Smooth muscle cell of the brain vasculature (primary cell): Measurements from ENCODE around the gene CELSR2.

Experiments
- DNase-seq: peaks from one replicate; pipeline ENCODE4 v3.0.0-alpha.2; 2012; ENCODE audit warnings: low read depth, low spot score

CELSR2 gene

GRCh38 chr1:109228167-109228566 lies 21.2 kb upstream of the CELSR2 start:
- DNase-seq = no peak

- no peak for DNase-seq
Observed at GRCh38 chr1:109229531-109230127, 19.7 kb upstream of the CELSR2 start.

GRCh38 chr1:109231066-109231465 lies 18.3 kb upstream of the CELSR2 start:
- no peak for DNase-seq

- DNase-seq = no peak
Observed at GRCh38 chr1:109235137-109235536, 14.2 kb upstream of the CELSR2 start.

DNA sequence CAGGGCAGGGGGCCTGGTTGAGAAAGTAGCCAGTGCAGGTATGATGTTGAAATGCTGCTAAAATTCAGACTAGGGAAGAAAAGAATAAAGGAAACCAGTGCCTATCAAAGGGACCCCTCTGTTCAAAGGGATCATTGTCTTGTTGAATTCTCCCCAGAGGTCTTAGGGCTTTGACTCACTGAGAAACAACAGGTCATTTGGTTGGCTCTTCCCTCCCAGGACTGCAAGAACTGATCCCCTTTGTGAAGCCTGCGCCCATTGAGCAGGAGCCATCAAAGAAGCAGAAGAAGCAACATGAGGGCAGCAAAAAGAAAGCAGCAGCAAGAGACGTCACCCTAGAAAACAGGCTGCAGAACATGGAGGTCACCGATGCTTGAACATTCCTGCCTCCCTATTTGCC lies 11.8 kb upstream of the CELSR2 start:
- DNase-seq = no peak

DNA sequence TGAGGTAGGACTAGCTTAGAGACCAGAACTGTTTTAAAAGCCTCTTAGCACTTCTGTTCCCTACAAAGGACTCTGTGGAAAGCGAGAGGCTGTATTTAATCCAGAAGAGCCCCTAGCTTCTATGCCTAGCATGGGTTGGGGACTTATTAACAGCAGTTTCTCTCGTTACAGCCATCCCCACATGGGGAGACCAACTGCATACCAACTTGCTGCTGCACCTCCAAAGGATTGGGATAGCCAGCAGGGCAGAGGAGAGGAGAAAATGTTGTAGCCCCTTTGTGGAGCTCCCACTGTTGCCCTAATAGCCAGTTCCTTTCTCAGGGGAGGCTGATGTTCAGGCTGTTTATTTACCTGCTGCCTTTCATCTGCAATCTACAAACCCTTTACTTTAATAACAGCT lies 11.0 kb upstream of the CELSR2 start:
- DNase-seq = no peak

DNA sequence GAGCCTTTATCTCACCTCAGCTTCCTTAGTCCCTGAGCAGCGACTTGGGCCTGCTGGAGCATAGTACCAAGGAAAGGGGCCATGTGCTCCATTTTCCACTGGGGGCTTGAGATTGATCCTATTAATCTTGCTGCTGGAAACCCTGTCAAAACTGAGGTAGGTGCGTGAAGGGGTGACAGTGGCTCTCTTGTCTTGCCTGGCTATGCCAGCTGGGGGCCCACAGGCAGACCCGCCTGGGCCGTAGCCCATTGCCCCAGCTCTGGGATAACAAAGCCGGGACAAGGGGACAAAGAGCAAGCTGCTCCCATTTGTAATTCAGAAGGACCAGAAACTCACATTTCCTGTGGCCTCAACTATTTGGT lies 10.3 kb upstream of the CELSR2 start:
- DNase-seq = no peak

DNA sequence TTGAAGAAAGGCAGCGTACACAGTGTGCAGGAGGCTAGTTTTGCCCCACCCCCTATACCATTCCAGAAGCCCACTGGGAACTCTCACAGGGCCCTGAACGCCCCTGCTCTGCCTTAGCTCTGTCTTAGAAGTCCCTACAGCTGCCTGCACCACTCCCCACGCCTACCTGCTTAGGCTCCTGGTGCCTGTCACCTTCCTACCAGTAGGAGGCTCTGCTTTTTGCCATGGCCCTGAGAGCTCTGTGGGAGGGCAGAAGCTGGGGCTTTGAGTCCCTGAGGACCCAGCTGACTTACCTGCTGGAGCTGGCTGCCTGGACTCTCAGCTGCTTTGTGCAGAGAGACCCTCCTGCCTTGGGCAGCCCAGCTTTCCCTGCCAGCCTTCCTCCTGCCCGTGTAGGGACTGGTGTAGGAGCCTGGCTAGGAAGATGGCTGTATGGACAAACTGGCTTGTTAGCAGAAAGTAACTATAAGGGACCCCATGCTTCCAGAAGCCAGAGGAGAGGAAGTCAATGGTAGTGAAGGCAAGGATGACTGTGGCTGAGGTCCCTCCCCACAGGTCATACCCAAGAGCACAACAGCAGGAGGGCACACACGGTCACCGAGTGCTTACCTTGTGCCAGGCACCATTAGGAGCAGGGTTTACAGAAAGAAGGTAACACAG lies 9.8 kb upstream of the CELSR2 start:
- DNase-seq = no peak

DNA sequence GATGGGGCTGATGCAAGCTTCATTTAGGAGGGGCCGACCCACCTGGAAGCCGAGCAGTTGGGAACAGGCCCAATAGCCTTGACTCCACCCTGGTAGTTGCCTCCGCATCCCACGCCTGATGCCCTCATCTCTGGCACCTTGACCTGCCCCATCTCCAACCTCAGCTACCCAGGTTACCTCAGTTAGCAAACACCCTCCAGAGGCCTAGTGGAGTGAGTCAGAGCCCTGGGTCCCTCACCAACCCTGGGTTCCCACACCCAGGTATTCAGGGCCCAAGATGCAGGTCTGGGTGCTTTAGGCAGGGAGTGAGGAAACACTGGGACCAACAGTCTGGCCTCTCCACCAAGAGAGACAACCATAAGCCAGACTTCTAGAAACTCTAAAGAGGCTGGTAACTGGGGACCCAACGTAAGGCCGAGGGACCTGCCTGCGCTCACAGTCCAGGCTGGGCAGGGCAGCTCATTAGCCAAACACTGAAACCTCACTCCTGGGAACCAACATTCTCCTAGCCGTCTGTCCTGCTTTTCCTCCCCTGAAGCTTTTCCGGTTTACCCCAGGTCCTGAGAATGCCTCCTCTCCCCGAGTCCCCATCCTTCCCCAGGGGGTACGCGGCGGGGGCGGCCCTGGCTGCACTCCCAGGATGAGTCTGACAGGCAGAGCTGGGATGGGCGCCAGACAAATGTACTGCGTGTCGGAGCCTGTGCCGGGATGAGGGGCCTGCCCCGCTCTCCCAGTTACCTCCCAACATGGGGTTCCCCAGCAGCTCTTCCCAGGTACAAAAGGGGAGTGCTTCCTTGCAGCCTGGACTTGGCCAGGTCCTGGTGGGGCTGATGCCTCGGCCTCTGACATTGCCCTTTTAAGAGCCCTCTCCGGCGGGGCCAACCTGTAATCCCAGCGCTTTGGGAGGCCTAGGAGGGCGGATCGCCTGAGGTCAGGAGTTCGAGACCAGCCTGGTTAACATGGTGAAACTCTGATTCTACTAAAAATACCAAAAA lies 8.9 kb upstream of the CELSR2 start:
- no peak for DNase-seq

- DNase-seq = no peak
Observed at GRCh38 chr1:109241344-109241743, 8.0 kb upstream of the CELSR2 start.

GRCh38 chr1:109241841-109242345 lies 7.4 kb upstream of the CELSR2 start:
- no peak for DNase-seq

DNA sequence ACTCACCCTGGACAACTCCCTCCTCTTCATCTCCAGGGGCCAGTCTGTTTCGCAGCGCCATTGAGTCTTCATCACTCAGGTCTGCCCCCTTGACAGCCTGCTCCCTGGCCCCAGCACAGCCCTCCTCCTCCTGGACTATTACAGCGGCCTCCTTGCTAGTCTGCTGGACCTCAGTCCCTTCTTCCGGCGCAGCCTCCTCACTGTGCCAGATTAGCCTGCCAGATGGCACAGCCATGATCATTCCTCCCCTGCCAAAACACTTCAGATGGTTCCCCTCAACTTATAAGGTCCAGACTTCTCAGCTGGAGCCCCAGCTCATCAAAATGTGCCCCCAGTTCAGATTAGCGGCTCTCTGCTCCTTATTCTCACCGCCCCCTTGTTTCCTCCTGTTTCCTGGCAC lies 7.0 kb upstream of the CELSR2 start:
- no peak for DNase-seq

GRCh38 chr1:109243221-109243620 lies 6.1 kb upstream of the CELSR2 start:
- no peak for DNase-seq

DNA sequence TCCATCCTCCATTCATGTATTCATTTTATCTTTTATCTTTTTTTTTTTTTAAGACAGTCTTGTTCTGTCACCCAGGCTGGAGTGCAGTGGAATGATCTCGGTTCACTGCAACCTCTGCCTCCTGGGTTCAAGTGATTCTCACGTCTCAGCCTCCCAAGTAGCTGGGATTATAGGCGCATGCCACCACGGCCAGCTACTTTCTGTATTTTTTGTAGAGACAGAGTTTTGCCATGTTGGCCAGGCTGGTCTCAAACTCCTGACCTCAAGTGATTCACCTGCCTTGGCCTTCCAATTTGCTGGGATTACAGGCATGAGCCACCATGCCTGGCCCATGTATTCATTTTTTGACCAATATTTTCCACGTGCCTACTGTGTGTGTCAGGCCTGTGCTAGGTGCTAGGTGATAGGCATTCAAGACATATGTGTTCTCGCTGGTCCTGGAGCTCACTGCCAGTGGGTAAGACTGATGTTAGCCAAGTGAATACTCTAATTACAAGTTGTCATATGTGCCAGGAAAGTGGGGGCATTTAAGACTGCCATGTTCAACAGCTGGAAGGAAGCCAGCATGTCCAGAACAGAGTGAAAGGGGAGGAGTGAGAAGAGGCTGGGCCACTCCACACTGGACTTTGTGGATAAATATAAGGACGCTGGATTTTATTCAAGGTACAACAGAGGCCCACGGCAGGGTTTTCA lies 5.3 kb upstream of the CELSR2 start:
- DNase-seq = no peak

DNA sequence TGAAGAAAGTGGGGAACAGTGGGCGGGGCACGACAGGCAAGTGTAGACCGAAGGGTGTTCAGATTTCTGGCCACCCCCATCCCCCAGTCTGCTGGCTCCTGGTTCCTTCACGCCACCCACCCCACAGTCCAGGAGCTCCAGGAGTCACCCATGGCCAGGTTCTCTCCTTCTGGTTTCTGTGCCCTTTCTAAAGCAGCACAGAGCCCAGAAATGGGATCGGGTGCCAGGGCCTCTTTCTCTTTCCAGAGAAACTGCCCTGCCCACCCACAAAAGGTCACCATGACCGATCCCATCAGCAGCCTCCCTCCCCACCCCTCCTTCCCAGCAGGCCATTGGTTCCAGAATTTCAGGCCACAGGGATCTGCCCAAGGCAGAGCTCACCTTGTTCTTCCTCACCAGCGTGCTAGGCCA lies 3.2 kb upstream of the CELSR2 start:
- DNase-seq = no peak

DNA sequence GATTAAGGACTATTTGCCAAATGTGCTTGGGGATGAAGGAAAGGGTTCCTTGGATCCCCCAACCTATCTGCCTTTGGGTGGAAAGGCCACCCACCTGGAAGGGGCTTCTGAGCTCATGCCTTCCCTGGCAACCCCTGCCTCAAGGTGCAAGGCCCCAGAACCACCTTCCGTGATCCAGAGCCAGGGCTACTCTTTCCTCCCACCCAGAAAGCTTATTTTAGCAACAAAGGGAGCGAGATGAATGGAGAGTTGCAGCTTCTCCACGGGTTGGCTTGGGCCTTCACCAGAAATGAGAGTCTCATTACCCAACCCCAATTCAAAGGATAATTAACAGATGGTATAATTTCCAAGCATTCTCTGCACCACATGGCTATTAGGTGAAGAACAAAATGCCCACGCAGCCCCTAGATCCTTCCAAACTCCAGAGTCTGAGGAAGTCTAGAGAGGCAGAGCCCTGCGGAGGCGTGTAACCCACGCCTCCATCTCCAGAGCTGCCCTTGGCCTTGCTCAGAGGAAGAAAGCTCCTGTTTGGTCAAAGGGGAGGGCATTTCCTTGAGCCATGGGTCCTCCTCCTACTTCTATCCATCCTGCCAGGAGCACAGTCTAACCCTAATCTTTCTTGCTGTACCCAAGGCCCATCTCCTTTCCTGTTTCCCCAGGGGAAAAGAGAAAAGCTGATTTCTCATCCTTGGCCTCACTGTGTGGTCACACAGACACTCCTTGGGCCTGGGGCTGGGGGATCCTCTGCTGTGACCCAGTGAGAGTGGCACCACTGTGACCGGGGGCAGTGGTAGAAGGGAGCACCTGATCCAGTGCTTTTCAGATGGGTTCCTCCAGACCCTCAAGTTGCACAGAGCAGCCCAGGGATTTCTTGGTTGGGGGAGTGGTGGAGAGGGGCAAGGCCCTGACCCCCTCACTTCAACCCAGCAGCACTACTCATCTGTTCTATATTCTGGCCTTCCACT lies 1.7 kb upstream of the CELSR2 start:
- no peak for DNase-seq

GRCh38 chr1:109248444-109248796 lies 919 bp upstream of the CELSR2 start:
- no peak for DNase-seq

DNA sequence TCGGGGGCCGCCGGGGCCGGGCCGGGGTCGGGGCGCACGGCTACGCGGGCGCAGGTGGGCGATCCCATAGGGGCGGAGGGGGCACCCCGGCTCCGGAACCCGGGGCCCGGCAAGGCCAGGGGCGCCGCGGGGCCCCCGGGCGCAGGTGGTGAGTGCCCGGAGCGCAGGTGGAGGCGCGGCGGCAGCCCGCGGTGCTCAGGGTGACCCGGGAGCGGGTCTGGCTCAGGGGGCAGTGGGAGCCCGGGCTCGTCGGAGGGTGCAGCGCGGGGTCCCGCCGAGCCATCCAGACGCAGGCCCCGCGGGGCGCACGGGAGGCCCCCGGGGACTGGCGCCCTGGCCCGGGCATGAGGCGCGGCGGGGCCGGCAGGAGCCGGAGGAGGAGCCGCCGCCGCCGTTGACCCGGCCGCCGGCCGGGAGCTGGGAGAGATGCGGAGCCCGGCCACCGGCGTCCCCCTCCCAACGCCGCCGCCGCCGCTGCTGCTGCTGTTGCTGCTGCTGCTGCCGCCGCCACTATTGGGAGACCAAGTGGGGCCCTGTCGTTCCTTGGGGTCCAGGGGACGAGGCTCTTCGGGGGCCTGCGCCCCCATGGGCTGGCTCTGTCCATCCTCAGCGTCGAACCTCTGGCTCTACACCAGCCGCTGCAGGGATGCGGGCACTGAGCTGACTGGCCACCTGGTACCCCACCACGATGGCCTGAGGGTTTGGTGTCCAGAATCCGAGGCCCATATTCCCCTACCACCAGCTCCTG lies 489 bp downstream of the CELSR2 start:
- no peak for DNase-seq

DNA sequence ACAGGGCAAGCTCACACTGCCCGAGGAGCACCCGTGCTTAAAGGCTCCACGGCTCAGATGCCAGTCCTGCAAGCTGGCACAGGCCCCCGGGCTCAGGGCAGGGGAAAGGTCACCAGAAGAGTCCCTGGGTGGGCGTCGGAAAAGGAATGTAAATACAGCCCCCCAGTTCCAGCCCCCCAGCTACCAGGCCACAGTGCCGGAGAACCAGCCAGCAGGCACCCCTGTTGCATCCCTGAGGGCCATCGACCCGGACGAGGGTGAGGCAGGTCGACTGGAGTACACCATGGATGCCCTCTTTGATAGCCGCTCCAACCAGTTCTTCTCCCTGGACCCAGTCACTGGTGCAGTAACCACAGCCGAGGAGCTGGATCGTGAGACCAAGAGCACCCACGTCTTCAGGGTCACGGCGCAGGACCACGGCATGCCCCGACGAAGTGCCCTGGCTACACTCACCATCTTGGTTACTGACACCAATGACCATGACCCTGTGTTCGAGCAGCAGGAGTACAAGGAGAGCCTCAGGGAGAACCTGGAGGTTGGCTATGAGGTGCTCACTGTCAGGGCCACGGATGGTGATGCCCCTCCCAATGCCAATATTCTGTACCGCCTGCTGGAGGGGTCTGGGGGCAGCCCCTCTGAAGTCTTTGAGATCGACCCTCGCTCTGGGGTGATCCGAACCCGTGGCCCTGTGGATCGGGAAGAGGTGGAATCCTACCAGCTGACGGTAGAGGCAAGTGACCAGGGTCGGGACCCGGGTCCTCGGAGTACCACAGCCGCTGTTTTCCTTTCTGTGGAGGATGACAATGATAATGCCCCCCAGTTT lies 1.3 kb downstream of the CELSR2 start:
- DNase-seq = no peak
